Ishikawa (cell line): Measurements from ENCODE around the gene ZKSCAN8.

Experiments
- CEBPB ChIP-seq: IDR thresholded peaks from 2 replicates; pipeline ENCODE4 v1.6.1; 2012
- CREB1 ChIP-seq: IDR thresholded peaks from 2 replicates; pipeline ENCODE4 v1.6.1; 2012; ENCODE audit warnings: low read depth
- EGR1 ChIP-seq: IDR thresholded peaks from 2 replicates; pipeline ENCODE4 v1.6.1; 2012
- EP300 ChIP-seq: IDR thresholded peaks from 2 replicates; pipeline ENCODE4 v1.6.1; 2012; ENCODE audit warnings: borderline replicate concordance
- FOXM1 ChIP-seq: IDR thresholded peaks from 2 replicates; pipeline ENCODE4 v1.6.1; 2012; ENCODE audit warnings: low read depth, borderline replicate concordance
- RAD21 ChIP-seq: IDR thresholded peaks from 2 replicates; pipeline ENCODE4 v1.6.1; 2012; ENCODE audit warnings: low read depth
- TAF1 ChIP-seq: IDR thresholded peaks from 2 replicates; pipeline ENCODE4 v1.6.1; 2012; ENCODE audit warnings: low read depth, mild to moderate bottlenecking
- TF ChIP-seq, protein P1 (sequence below): IDR thresholded peaks from 2 replicates; pipeline ENCODE4 v1.6.1; 2012; ENCODE audit warnings: low read depth, mild to moderate bottlenecking
- TF ChIP-seq, protein P2 (sequence below): IDR thresholded peaks from 2 replicates; pipeline ENCODE4 v1.6.1; 2012
- TF ChIP-seq, protein P3 (sequence below): IDR thresholded peaks from 2 replicates; pipeline ENCODE4 v1.6.1; 2012

DNA sequence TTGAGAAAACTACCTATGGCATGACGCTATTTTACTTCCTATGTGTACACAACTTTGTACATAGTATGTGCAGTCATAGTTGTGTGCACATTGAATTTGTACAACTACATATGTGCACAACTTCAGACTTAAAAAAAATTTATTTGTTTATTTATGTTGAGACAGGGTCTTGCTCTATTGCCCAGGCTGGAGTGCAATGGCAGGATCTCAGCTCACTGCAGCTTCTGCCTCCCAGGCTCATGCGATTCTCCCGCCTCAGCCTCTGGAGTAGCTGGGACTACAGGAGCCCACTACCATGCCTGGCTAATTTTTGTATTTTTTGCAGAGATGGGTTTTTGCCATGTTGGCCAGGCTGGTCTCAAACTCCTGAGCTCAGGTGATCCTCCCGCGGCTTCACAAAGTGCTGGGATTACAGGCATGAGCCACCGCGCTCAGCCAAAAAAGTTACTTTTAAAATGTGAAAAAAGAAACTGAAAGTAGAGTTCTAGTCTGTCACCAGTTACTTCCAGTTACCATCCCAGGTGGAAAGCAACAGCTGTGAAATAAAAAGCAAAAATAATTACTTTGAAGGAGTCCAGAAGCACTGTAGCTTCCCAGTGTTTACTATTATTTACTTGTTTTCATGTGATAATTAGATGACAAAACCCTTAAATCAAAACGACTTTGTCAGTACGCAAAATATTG is 1.7 kb upstream of the ZKSCAN8 start:
- no peak for TF ChIP-seq TAF1
- TF ChIP-seq, protein P1, sequence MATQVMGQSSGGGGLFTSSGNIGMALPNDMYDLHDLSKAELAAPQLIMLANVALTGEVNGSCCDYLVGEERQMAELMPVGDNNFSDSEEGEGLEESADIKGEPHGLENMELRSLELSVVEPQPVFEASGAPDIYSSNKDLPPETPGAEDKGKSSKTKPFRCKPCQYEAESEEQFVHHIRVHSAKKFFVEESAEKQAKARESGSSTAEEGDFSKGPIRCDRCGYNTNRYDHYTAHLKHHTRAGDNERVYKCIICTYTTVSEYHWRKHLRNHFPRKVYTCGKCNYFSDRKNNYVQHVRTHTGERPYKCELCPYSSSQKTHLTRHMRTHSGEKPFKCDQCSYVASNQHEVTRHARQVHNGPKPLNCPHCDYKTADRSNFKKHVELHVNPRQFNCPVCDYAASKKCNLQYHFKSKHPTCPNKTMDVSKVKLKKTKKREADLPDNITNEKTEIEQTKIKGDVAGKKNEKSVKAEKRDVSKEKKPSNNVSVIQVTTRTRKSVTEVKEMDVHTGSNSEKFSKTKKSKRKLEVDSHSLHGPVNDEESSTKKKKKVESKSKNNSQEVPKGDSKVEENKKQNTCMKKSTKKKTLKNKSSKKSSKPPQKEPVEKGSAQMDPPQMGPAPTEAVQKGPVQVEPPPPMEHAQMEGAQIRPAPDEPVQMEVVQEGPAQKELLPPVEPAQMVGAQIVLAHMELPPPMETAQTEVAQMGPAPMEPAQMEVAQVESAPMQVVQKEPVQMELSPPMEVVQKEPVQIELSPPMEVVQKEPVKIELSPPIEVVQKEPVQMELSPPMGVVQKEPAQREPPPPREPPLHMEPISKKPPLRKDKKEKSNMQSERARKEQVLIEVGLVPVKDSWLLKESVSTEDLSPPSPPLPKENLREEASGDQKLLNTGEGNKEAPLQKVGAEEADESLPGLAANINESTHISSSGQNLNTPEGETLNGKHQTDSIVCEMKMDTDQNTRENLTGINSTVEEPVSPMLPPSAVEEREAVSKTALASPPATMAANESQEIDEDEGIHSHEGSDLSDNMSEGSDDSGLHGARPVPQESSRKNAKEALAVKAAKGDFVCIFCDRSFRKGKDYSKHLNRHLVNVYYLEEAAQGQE = no peak
- TF ChIP-seq, protein P2, sequence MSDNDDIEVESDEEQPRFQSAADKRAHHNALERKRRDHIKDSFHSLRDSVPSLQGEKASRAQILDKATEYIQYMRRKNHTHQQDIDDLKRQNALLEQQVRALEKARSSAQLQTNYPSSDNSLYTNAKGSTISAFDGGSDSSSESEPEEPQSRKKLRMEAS = no peak
- TF ChIP-seq EGR1 = no peak
- no peak for TF ChIP-seq EP300
- no peak for TF ChIP-seq CREB1
- TF ChIP-seq CEBPB = no peak
- no peak for TF ChIP-seq FOXM1
- TF ChIP-seq, protein P3, sequence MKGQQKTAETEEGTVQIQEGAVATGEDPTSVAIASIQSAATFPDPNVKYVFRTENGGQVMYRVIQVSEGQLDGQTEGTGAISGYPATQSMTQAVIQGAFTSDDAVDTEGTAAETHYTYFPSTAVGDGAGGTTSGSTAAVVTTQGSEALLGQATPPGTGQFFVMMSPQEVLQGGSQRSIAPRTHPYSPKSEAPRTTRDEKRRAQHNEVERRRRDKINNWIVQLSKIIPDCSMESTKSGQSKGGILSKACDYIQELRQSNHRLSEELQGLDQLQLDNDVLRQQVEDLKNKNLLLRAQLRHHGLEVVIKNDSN = no peak
- no peak for TF ChIP-seq RAD21
